ENCODE measurements around the gene CDKN2A. TPM values are rescaled to one million over a fixed set of nuclear protein-coding genes. Genes with fewer than 3 reads are reported as not detected.

The CDKN2A gene
- total RNA-seq, 1 experiment from 2014 or later: 273 TPM

- H2AFZ ChIP-seq (ENCODE audit: low read length): no peak overlapping the region
- H3F3A ChIP-seq (ENCODE audit: low read length, unreplicated experiment): no peaks in the 10 kb centered on the region
- no peaks in the 10 kb centered on the region for H3K79me2 ChIP-seq (ENCODE audit: low read length)
- CTCF ChIA-PET: no interaction called here
- POLR2A ChIA-PET (ENCODE audit: unreplicated experiment): no interaction called here
- no peaks in the 10 kb centered on the region for H3K9me3 ChIP-seq (ENCODE audit: low read length)
- intact Hi-C loops (cut with micrococcal nuclease): no loop called here
- no peaks in the 10 kb centered on the region for H4K20me1 ChIP-seq (ENCODE audit: low read length)
- no peak overlapping the region for H3K4me3 ChIP-seq (ENCODE audit: low read length)
- H3K27me3 ChIP-seq (ENCODE audit: low read length): no peaks in the 10 kb centered on the region
- no peak overlapping the region for H3K27ac ChIP-seq (ENCODE audit: low read length)
- no peak overlapping the region for H3K9ac ChIP-seq (ENCODE audit: low read length)
- no peak overlapping the region for H3K4me2 ChIP-seq (ENCODE audit: low read length)
- H3K9me2 ChIP-seq (replicated peaks; ENCODE audit: low read length): no peaks in the 10 kb centered on the region
- DNase-seq (no peak), ATAC-seq (no peak)
- no TSS peak for BruUV-seq (replicated peaks)
- no peak for TF ChIP-seq EZH2phosphoT487 (IDR thresholded peaks at IDR 0.05; ENCODE audit: borderline replicate concordance, low read length)
- TF ChIP-seq EZH2 (IDR thresholded peaks at IDR 0.05; ENCODE audit: low read length, unreplicated experiment): no peak
- no peak for TF ChIP-seq CTCF (conservative IDR thresholded peaks at IDR 0.05; ENCODE audit: low read depth, low read length)
- no peaks in the 10 kb centered on the region for H3K36me3 ChIP-seq (ENCODE audit: low read depth, low read length)
- peaks cover 46% of the 10 kb centered on the region for H3K4me1 ChIP-seq (ENCODE audit: insufficient read depth, low read length)
Measured at GRCh38 chr9:22033012-22033630, 38.9 kb upstream of the CDKN2A start.

GRCh38 chr9:22031655-22032411 is 37.6 kb upstream of the CDKN2A start:
- DNase-seq: peak; percentile 40
- no peaks in the 10 kb centered on the region for H3K79me2 ChIP-seq (ENCODE audit: low read length)
- no peaks in the 10 kb centered on the region for H3K27me3 ChIP-seq (ENCODE audit: low read length)
- ATAC-seq: no peak
- peak overlapping the region; percentile 44 for H3K27ac ChIP-seq (ENCODE audit: low read length)
- CTCF ChIA-PET: no interaction called here
- H3K36me3 ChIP-seq (ENCODE audit: low read depth, low read length): no peaks in the 10 kb centered on the region
- intact Hi-C loops (cut with micrococcal nuclease): no loop called here
- no peaks in the 10 kb centered on the region for H4K20me1 ChIP-seq (ENCODE audit: low read length)
- H2AFZ ChIP-seq (ENCODE audit: low read length): no peak overlapping the region
- H3K4me3 ChIP-seq (ENCODE audit: low read length): no peak overlapping the region
- no peak overlapping the region for H3K4me2 ChIP-seq (ENCODE audit: low read length)
- no TSS peak for BruUV-seq (replicated peaks)
- peaks cover 36% of the 10 kb centered on the region for H3K4me1 ChIP-seq (ENCODE audit: insufficient read depth, low read length)
- no peaks in the 10 kb centered on the region for H3F3A ChIP-seq (ENCODE audit: low read length, unreplicated experiment)
- H3K9ac ChIP-seq (ENCODE audit: low read length): no peak overlapping the region
- POLR2A ChIA-PET (ENCODE audit: unreplicated experiment): interaction anchor here (0.6 kb wide), 1 partner anchor 206 kb away, joined by 3 read pairs; no protein-coding TSS in a partner anchor
- no peaks in the 10 kb centered on the region for H3K9me2 ChIP-seq (replicated peaks; ENCODE audit: low read length)
- H3K9me3 ChIP-seq (ENCODE audit: low read length): no peaks in the 10 kb centered on the region
- no peak for TF ChIP-seq EZH2 (IDR thresholded peaks at IDR 0.05; ENCODE audit: low read length, unreplicated experiment)
- TF ChIP-seq EZH2phosphoT487 (IDR thresholded peaks at IDR 0.05; ENCODE audit: borderline replicate concordance, low read length): no peak
- no peak for TF ChIP-seq CTCF (conservative IDR thresholded peaks at IDR 0.05; ENCODE audit: low read depth, low read length)
